Astrocyte of the cerebellum (primary cell): ENCODE results near the gene BACH2.

ENCODE experiments used
- DNase-seq: peaks from one replicate; pipeline ENCODE4 v3.0.0-alpha.2; 2011; ENCODE audit warnings: low read depth
- H3K4me3 ChIP-seq: 2 replicates; pipeline ENCODE4 v1.5.1; 2011; ENCODE audit warnings: mild to moderate bottlenecking, low read depth, low read length, moderate library complexity
- in situ Hi-C: cut with HindIII; loops from 2 replicates; pipeline ENCODE4 v1.10.0; 2017; ENCODE audit warnings: low sequenced_read_pairs
- TF ChIP-seq, protein P1 (sequence below): IDR thresholded peaks from 2 replicates; pipeline ENCODE4 v1.5.1; 2012; ENCODE audit warnings: low read length, low read depth, moderate library complexity, mild to moderate bottlenecking; ENCODE audit errors: missing control alignments

Gene BACH2

DNA sequence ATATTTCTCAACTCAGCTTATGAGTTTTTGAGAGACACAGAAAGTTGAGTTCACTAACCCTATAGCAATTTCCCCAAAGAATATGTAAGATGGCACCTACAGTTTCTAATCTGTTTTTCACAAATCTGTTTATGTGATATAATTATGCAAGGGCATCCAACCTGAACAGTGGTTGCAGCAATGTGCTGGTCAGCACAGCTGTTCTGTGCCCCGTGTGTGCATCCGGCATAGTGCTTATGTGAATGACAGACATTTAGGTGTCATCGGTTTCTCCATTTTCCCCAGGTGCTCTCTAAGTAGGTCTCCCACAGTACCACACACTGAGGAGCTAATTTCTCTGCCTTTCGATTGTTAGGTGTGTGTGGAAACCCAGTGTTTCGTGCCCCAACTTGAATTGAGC, 7.7 kb upstream of the BACH2 start:
- in situ Hi-C loops = no loop called here
- TF ChIP-seq, protein P1, sequence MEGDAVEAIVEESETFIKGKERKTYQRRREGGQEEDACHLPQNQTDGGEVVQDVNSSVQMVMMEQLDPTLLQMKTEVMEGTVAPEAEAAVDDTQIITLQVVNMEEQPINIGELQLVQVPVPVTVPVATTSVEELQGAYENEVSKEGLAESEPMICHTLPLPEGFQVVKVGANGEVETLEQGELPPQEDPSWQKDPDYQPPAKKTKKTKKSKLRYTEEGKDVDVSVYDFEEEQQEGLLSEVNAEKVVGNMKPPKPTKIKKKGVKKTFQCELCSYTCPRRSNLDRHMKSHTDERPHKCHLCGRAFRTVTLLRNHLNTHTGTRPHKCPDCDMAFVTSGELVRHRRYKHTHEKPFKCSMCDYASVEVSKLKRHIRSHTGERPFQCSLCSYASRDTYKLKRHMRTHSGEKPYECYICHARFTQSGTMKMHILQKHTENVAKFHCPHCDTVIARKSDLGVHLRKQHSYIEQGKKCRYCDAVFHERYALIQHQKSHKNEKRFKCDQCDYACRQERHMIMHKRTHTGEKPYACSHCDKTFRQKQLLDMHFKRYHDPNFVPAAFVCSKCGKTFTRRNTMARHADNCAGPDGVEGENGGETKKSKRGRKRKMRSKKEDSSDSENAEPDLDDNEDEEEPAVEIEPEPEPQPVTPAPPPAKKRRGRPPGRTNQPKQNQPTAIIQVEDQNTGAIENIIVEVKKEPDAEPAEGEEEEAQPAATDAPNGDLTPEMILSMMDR = no peak
- no peak overlapping the region for H3K4me3 ChIP-seq
- no peak for DNase-seq

DNA sequence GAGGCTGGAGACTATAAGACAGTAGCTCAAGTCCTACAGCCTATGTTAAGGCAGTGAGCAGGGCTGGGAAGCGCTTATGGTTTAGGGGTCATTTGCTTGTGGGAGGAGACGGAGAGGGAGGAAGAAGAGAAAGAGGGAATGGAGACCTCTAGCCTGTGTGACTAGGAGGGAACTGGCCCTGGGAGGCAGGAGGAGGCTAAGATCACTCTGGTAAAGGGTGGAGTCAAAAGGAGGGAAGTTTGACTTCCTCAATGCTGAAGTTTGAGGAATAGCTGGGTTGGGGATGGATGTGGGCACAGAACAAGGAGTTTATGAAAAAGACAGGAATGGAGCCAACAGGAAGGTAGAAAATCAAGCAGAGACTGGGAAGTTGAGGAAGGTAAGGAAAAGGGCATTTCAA, 6.4 kb upstream of the BACH2 start:
- DNase-seq = no peak
- TF ChIP-seq, protein P1 = no peak
- in situ Hi-C loops = no loop called here

DNA sequence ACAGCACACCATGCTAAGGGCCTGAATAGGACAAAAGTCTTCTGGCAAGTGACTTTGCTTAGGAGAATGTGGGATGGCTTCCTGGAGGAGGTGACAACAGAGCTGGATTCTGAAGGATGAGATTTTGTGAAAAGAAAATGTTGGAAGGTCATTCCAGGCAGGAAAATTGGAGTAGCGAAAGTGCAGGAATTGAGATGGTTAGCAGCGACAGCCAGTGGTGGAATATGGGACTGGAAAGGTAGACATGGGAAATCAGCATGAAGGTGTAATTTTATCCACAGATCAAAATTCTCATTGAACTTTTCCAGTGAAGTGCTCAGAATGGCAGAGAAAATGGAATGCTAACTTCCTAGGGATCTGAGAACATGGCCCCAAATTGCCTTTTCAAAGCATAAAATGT, 5.7 kb upstream of the BACH2 start:
- TF ChIP-seq, protein P1 = no peak
- no peak for DNase-seq
- no peak overlapping the region for H3K4me3 ChIP-seq
- in situ Hi-C loops = no loop called here

More for the DNA sequence above, 6.4 kb upstream of the BACH2 start:
- H3K4me3 ChIP-seq = no peak overlapping the region

DNA sequence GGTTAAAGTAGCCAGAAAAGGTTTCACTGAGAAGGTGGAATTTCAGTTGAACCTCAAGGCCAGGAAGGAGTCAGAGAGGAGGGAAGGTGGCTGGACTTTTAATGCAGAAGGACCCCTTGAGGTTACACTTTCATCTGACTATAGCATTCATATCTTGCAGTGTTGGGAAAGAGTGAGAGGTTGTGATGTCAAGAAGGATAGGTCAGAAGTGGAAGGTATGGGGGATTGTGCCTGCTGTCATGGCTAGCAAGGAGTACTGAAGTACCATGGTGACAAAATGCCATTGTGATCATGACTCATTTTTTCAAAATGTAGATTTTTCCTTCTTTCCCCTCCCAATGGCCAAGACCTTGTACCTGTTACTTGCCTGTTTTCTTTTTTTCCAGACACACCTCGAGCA, 5.2 kb upstream of the BACH2 start:
- no peak for DNase-seq
- in situ Hi-C loops = no loop called here
- TF ChIP-seq, protein P1 = no peak
- H3K4me3 ChIP-seq = no peak overlapping the region

DNA sequence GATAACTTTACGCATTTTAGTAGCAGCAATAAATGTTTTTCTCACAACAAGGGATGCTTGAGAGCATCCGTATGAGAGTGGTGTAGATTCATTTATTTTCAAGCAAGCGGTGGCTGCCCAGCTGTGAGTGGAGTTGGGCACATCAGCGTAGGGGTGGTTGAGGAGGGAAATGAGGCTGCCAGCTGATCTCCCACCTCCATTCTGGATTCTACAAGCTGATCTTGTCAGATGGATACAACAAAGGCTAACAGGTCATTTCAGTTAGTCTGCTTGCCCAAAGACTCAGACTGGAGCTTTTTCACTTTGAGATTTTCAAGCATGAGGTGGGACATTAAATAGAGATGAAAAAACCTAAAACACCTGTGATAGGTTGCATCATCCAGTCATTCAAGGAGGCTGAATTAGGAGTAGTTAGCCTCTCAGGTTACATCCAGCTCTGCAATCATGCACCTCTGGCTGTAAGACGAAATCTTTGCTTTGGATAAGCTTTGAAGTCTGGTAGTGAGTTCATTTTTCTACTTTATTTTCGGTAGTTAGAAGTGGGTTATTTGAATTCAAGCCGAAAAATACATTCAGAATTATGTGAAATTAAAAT, 1.9 kb upstream of the BACH2 start:
- H3K4me3 ChIP-seq = no peak overlapping the region
- TF ChIP-seq, protein P1 = no peak
- in situ Hi-C loops = loop anchor here (5.0 kb wide), 1 partner anchor 76 kb away; no protein-coding TSS in a partner anchor
- DNase-seq = no peak

DNA sequence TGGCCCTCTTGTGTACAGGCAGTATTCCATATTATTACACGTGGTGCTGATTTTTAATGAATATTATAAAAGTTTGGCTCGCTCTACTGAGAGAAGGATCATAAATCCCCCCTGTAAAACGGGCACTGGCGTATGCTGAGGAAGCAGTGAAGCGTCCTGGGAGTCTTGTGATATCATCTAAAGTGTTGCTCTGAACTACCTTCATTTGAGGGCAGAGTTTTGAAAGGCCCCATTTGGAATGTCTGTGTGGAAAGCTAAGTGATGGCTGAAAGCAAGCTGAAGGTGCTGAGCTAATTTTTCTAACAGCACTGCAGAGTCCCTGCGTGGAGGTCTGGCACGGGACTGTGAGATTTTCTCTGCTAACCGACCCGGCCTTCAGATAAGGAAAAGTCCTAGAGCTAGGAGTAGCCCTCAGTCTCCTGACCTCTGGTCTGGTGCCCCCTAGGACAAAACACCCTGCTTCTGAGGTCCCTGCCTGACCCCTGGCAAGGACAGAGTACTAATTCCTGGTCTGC, 1.3 kb upstream of the BACH2 start:
- no peak overlapping the region for H3K4me3 ChIP-seq
- DNase-seq = no peak
- in situ Hi-C loops = loop anchor here (5.0 kb wide), 1 partner anchor 76 kb away; no protein-coding TSS in a partner anchor
- TF ChIP-seq, protein P1 = no peak
